Breast epithelium (tissue), 3 donors: ENCODE data around the gene PLPP3.
"Not testable (repeated sequence)": the region's sequence is repeated elsewhere in the genome, so short reads cannot be mapped to it uniquely, and the experiment has no call there.

Experiments
- POLR2A ChIP-seq: fragments of 450-650 bp; IDR thresholded peaks from one replicate; pipeline ENCODE4 v1.6.1; 2016; ENCODE audit warnings: antibody characterized with exemption, mild to moderate bottlenecking, moderate library complexity
- TF ChIP-seq, protein P1 (sequence below), 3 donors: fragments of 450-650 bp; IDR thresholded peaks; one replicate each; pipeline ENCODE4 v1.5.1; 2016 to 2017; ENCODE audit warnings: antibody characterized with exemption in 3 of 3, mild to moderate bottlenecking in 3 of 3, moderate library complexity in 3 of 3

DNA sequence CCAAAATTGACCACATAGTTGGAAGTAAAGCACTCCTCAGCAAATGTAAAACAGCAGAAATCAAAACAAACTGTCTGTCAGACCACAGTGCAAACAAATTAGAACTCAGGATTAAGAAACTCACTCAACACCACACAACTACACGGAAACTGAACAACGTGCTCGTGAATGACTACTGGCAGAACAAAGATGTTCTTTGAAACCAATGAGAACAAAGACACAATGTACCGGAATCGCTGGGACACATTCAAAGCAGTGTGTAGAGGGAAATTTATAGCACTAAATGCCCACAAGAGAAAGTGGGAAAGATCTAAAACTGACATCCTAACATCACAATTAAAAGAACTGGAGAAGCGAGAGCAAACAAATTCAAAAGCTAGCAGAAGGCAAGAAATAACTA is 31.4 kb upstream of the PLPP3 start:
- not testable (repeated sequence) for TF ChIP-seq POLR2A
- TF ChIP-seq, protein P1, sequence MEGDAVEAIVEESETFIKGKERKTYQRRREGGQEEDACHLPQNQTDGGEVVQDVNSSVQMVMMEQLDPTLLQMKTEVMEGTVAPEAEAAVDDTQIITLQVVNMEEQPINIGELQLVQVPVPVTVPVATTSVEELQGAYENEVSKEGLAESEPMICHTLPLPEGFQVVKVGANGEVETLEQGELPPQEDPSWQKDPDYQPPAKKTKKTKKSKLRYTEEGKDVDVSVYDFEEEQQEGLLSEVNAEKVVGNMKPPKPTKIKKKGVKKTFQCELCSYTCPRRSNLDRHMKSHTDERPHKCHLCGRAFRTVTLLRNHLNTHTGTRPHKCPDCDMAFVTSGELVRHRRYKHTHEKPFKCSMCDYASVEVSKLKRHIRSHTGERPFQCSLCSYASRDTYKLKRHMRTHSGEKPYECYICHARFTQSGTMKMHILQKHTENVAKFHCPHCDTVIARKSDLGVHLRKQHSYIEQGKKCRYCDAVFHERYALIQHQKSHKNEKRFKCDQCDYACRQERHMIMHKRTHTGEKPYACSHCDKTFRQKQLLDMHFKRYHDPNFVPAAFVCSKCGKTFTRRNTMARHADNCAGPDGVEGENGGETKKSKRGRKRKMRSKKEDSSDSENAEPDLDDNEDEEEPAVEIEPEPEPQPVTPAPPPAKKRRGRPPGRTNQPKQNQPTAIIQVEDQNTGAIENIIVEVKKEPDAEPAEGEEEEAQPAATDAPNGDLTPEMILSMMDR (IDR thresholded peaks at IDR 0.05): not testable (repeated sequence)
